Activated T-cell treated with anti-CD3 and anti-CD28 coated beads for 24 hours (primary cell): ENCODE results near the gene HEMGN.
"Not testable (repeated sequence)": the region's sequence is repeated elsewhere in the genome, so short reads cannot be mapped to it uniquely, and the experiment has no call there.

Experiments used
- DNase-seq: peaks from one replicate; pipeline ENCODE4 v3.0.0-alpha.2; 2020; ENCODE audit warnings: low read depth

The HEMGN gene, protein sequence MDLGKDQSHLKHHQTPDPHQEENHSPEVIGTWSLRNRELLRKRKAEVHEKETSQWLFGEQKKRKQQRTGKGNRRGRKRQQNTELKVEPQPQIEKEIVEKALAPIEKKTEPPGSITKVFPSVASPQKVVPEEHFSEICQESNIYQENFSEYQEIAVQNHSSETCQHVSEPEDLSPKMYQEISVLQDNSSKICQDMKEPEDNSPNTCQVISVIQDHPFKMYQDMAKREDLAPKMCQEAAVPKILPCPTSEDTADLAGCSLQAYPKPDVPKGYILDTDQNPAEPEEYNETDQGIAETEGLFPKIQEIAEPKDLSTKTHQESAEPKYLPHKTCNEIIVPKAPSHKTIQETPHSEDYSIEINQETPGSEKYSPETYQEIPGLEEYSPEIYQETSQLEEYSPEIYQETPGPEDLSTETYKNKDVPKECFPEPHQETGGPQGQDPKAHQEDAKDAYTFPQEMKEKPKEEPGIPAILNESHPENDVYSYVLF

DNA sequence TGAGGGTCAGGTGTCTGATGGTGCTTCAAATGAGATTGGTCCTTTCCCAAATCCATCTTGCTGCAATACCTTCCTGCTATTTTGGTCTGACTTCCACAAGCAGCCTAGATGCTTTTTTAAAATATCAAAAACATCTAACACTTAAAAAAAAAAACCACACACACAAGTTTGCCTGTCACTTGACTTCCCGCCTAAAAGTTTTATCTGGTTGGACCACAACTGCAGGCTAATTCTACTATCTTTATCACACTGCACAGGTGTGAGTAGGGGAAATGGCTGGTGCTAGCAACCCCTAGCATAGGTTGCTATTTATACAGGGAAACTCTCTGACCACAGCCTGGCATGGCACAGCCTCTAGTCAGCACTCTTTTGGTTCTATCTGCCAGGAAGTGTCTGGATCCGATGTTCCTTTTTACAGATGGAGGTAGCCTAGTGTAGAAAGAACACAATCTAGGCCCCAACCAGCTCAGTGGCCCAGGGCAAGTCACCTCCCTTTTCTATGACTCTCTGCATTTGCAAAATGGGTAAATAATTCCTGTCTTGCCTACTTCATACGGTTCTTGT, at the start of gene HEMGN:
Gene HEMGN, minus strand, starts transcription at position 92 of the 564 bp plus-strand sequence. Its CDS starts 36 bp downstream, at position 56.
- DNase-seq, result no peak

- no peak for DNase-seq
Measured at GRCh38 chr9:97987487-97987886, 49.5 kb upstream of the HEMGN start.

GRCh38 chr9:97985058-97985861, 47.3 kb upstream of the HEMGN start:
- peak; percentile 30 for DNase-seq

DNA sequence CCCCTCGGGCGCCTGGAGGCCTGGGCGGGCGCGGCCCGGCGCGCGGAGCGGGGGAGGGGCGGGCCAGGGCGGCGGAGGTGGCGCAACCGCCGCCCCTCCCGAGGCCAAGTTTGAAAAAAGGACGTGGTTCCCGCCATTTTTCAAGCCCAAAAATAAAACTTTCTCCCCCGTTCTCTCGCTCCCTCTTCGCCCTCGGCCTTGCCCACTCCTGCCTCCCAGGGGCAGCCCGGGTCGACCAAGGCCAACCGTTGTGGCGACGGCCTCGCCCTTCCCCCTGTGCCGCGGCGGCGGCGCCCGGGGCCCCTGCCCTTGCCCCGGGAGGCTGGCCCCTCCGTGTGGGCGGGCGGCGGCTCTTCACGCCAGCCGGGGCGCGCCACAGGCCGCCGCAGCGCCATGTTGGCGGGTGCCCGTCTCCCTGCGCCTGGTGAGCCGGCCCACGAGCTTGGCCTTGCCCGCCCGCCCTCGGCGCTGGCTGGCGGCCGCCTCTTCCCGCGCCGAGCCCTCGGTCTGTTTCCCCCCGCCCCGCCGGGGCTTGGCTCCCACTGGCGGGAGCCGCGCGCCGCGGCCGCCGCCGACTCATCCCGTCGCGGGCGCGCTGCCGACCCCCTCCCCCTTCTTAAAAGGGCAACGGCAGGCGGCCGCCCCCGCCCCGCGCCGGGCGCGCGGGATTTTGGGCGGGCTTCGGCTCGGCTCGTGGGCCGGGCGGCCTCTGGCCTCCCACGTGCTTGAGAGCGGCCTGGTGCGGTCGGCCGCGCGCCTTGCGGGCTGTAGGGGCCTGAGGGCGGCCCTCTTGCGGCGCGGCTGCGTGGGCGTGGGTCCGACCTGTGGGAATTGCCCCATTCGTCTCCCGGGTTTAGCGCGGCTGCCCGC, 46.5 kb upstream of the HEMGN start:
- DNase-seq, result peak; percentile 72

- DNase-seq, result peak; percentile 48
Measured at GRCh38 chr9:97983589-97984187, 45.7 kb upstream of the HEMGN start.

- peak; percentile 94 for DNase-seq
Measured at GRCh38 chr9:97982683-97983588, 45.0 kb upstream of the HEMGN start, which contains the start of gene ANP32B. Gene ANP32B, plus strand, starts transcription at chr9:97983341. Its CDS starts 215 bp downstream, at chr9:97983556.

DNA sequence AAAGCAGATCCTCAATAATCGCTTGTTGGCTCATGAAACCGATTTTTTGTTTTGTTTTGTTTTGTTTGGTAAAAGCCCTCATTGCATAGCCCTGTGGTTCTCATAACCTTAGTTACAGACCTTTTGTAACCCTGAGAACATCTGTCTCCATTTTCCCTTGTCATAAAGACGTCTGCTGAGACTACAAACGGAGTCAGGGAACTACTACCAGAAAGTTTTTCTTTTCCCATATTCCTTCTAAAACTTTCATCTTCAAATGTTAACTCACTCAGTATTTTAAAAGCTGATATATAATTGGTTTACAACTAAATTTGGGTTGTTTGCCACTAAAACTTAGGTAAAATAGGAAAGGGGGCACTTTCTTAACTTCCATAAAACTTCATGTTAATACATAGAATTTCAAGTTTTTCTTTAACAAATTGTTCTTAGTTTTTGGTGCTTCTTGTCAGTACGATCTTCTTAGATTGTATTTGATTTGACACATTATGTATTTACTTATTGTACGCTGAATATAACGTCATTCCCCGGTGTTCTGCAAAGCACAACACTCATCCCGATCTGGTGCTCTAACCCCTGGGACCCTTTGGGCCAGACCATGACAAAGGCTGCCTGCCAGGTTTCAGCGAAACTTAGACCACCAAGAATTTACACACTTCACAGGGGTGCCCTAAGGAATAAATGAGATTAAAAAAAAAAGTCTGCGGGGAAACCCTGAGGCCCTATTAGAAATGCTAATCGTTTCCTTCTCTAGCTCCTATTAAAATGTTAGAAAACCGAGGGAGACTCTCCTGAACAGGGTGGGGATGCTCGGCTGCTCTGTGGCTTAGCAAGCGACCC, 44.1 kb upstream of the HEMGN start:
- DNase-seq, result no peak

GRCh38 chr9:97980918-97981845, 43.2 kb upstream of the HEMGN start:
- no peak for DNase-seq

DNA sequence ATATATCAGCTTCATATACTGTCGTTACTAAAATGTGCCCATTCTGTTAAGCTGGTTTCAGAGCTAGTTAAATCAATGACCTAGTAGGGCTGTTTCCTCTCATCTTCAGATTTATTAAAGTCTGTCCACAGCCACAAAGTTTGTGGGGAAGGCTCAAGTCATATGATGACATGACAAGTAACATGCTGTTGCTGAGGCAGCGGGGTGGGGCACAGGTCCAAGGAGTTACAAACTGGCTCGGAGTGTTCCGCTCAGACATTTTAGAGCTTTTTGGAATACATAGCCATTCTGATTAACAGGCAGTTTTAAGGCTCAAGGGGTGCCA, 42.5 kb upstream of the HEMGN start:
- no peak for DNase-seq

- DNase-seq, result no peak
Measured at GRCh38 chr9:97979788-97980478, 42.0 kb upstream of the HEMGN start.

- DNase-seq, result no peak
Measured at GRCh38 chr9:97978371-97979130, 40.6 kb upstream of the HEMGN start.

GRCh38 chr9:97976633-97977032, 38.7 kb upstream of the HEMGN start:
- DNase-seq, result not testable (repeated sequence)

GRCh38 chr9:97975376-97975775, 37.4 kb upstream of the HEMGN start:
- no peak for DNase-seq

DNA sequence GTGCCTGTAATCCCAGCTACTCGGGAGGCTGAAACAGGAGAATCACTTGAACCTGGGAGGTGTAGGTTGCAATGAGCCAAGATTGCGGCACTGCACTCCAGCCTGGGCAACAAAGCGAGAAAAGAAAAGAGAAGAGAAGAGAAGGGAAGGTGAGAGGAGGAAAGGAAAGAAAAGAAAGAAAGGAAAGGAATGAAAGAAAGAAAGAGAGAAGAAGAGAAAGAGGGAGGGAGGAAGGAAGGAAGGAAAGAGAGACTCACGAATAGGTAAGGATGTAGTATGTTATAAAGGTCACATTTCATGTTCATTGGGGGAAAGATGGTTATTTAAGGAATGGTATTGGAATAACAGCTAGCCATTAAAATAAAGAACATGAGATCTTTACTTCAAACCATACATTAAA, 34.8 kb upstream of the HEMGN start:
- DNase-seq, result no peak

GRCh38 chr9:97970165-97970564, 32.2 kb upstream of the HEMGN start:
- DNase-seq, result no peak

DNA sequence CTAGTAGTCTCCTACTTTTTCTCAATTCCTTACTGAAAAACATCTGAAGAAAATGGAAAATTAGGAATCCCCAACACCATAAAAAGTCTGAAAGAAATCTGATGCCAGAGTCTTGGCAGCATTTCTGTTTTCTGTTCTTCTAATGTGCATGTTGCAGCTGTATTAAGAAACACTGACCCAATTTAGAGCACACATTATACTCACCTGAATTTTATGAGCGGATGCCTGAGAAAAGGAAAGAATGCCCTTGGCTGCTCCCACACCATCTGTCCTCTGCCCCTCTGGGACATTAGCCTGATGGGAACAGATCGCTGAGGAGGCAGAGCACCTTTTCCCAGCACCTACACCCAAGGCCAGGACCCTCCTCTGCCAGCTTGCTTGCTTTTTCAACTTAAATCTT, 31.0 kb upstream of the HEMGN start:
- DNase-seq, result no peak

- no peak for DNase-seq
Measured at GRCh38 chr9:97966493-97966892, 28.5 kb upstream of the HEMGN start.
